Measurements from ENCODE around the gene TAS2R46.

Gene TAS2R46

DNA sequence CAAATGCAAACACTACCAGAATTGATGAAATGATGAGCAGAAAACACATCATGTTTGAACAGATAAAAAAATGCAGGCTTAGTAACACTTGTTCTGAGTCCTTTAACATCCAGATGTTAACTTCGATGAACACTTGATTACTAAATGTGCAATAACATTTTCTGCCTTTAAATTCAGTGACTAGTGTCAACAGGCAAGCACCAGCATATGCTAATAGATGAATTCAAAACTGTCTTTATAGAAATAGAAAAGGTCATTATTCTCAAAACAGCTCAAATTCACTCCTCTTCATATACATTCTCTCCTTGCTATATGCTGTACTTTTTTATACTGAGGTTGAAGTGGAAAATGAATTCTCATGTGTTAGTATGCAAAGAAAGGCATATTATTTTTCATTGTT, 39.6 kb downstream of the TAS2R46 start, which contains the start of gene TAS2R19:
TAS2R19 (minus strand) TSS at position 101 of the 400 bp plus-strand sequence; CDS start at position 52, 49 bp downstream.
- no peak within 1 kb of the TSS for H3K27ac ChIP-seq
- no peak within 1 kb of the TSS for H3K9ac ChIP-seq
- H3K4me2 ChIP-seq (ENCODE audit: low read length): no peak within 1 kb of the TSS
- TF ChIP-seq, protein P1, sequence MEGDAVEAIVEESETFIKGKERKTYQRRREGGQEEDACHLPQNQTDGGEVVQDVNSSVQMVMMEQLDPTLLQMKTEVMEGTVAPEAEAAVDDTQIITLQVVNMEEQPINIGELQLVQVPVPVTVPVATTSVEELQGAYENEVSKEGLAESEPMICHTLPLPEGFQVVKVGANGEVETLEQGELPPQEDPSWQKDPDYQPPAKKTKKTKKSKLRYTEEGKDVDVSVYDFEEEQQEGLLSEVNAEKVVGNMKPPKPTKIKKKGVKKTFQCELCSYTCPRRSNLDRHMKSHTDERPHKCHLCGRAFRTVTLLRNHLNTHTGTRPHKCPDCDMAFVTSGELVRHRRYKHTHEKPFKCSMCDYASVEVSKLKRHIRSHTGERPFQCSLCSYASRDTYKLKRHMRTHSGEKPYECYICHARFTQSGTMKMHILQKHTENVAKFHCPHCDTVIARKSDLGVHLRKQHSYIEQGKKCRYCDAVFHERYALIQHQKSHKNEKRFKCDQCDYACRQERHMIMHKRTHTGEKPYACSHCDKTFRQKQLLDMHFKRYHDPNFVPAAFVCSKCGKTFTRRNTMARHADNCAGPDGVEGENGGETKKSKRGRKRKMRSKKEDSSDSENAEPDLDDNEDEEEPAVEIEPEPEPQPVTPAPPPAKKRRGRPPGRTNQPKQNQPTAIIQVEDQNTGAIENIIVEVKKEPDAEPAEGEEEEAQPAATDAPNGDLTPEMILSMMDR (IDR thresholded peaks at IDR 0.05): no peak
- H3K4me1 ChIP-seq: no peaks in the 10 kb centered on the region
- no peaks in the 10 kb centered on the region for H3K27me3 ChIP-seq (ENCODE audit: control insufficient read depth, insufficient read depth, low read length)
- H3K4me3 ChIP-seq (ENCODE audit: low read depth, low read length): no peak within 1 kb of the TSS
- H2AFZ ChIP-seq: no peak within 1 kb of the TSS
- H3K79me2 ChIP-seq: no peaks in the 10 kb centered on the region
- H3K36me3 ChIP-seq (ENCODE audit: control insufficient read depth, insufficient read depth, low read length): no peaks in the 10 kb centered on the region
- H3K9me3 ChIP-seq (ENCODE audit: control insufficient read depth, low read length): no peaks in the 10 kb centered on the region

DNA sequence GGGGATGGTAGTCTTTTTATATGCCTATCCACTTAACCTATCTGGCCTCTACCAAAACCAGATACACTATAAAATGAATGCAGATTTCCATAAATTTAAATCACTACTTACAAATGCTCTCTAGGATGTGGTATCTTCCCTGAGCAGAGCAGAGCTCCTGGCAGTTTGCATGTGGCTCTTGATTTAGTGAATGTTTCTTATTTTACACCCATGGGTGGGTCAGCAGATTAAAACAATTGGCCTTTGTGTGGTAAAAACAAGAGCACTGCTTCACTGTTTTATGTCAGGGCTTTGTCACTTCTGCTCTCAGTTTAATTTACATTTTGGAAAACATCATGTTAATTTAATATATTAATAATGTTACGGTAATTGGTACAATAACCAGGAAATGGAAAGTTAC, 45.2 kb downstream of the TAS2R46 start:
- Histone ChIP-seq H3K4me3 (ENCODE audit: low read depth, low read length) (no peak overlapping the region), H3K27me3 (ENCODE audit: control insufficient read depth, insufficient read depth, low read length) (no peaks in the 10 kb centered on the region), H3K79me2 (peaks cover 4% of the 10 kb centered on the region), H2AFZ (no peak overlapping the region), H3K36me3 (ENCODE audit: control insufficient read depth, insufficient read depth, low read length) (no peaks in the 10 kb centered on the region), H3K4me2 (ENCODE audit: low read length) (no peak overlapping the region), H3K27ac (no peak overlapping the region), H3K4me1 (no peaks in the 10 kb centered on the region), H3K9ac (no peak overlapping the region), H3K9me3 (ENCODE audit: control insufficient read depth, low read length) (no peaks in the 10 kb centered on the region)
- TF ChIP-seq, protein P1 (IDR thresholded peaks at IDR 0.05): no peak

GRCh38 chr12:11015775-11016430, 46.2 kb downstream of the TAS2R46 start:
- Histone ChIP-seq H3K36me3 (ENCODE audit: control insufficient read depth, insufficient read depth, low read length) (no peaks in the 10 kb centered on the region), H3K9me3 (ENCODE audit: control insufficient read depth, low read length) (no peaks in the 10 kb centered on the region), H3K4me2 (ENCODE audit: low read length) (no peak overlapping the region), H2AFZ (no peak overlapping the region), H3K4me3 (ENCODE audit: low read depth, low read length) (no peak overlapping the region), H3K27ac (no peak overlapping the region), H3K79me2 (peaks cover 4% of the 10 kb centered on the region), H3K4me1 (no peaks in the 10 kb centered on the region), H3K27me3 (ENCODE audit: control insufficient read depth, insufficient read depth, low read length) (no peaks in the 10 kb centered on the region), H3K9ac (no peak overlapping the region)
- TF ChIP-seq, protein P1 (IDR thresholded peaks at IDR 0.05): no peak

GRCh38 chr12:11014234-11014633, 47.9 kb downstream of the TAS2R46 start:
- H3K4me3 ChIP-seq (ENCODE audit: low read depth, low read length): no peak overlapping the region
- H2AFZ ChIP-seq: no peak overlapping the region
- no peak overlapping the region for H3K27ac ChIP-seq
- H3K9me3 ChIP-seq (ENCODE audit: control insufficient read depth, low read length): no peaks in the 10 kb centered on the region
- TF ChIP-seq, protein P1 (IDR thresholded peaks at IDR 0.05): no peak
- no peaks in the 10 kb centered on the region for H3K36me3 ChIP-seq (ENCODE audit: control insufficient read depth, insufficient read depth, low read length)
- H3K4me2 ChIP-seq (ENCODE audit: low read length): no peak overlapping the region
- H3K27me3 ChIP-seq (ENCODE audit: control insufficient read depth, insufficient read depth, low read length): no peaks in the 10 kb centered on the region
- H3K79me2 ChIP-seq: peaks cover 4% of the 10 kb centered on the region
- no peaks in the 10 kb centered on the region for H3K4me1 ChIP-seq
- H3K9ac ChIP-seq: no peak overlapping the region
